Measurements from ENCODE around the gene TMEM174.

TMEM174 gene

GRCh38 chr5:73154208-73155006, 18.6 kb upstream of the TMEM174 start:
- DNase-seq, result no peak

- DNase-seq, result no peak
These were observed 17.4 kb upstream of the TMEM174 start for GRCh38 chr5:73155271-73156222.

GRCh38 chr5:73157414-73158303, 15.3 kb upstream of the TMEM174 start:
- no peak for DNase-seq

- no peak for DNase-seq
These were observed 14.7 kb upstream of the TMEM174 start for GRCh38 chr5:73158313-73158712.

GRCh38 chr5:73160239-73160671, 12.7 kb upstream of the TMEM174 start:
- no peak for DNase-seq

- DNase-seq, result no peak
These were observed 2.5 kb upstream of the TMEM174 start for GRCh38 chr5:73170522-73170921.

- DNase-seq, result no peak
These were observed 1.5 kb upstream of the TMEM174 start for GRCh38 chr5:73171495-73171894.

GRCh38 chr5:73174100-73174815, 1.3 kb downstream of the TMEM174 start:
- no peak for DNase-seq

GRCh38 chr5:73176250-73176649, 3.3 kb downstream of the TMEM174 start:
- no peak for DNase-seq

GRCh38 chr5:73178265-73178664, 5.3 kb downstream of the TMEM174 start:
- no peak for DNase-seq

GRCh38 chr5:73179730-73180129, 6.7 kb downstream of the TMEM174 start:
- no peak for DNase-seq

GRCh38 chr5:73180566-73180965, 7.6 kb downstream of the TMEM174 start:
- DNase-seq, result no peak

GRCh38 chr5:73182307-73182706, 9.3 kb downstream of the TMEM174 start:
- no peak for DNase-seq

- DNase-seq, result no peak
These were observed 10.0 kb downstream of the TMEM174 start for GRCh38 chr5:73183000-73183399.

GRCh38 chr5:73183481-73183891, 10.5 kb downstream of the TMEM174 start:
- DNase-seq, result no peak

- DNase-seq, result no peak
These were observed 14.0 kb downstream of the TMEM174 start for GRCh38 chr5:73186976-73187375.

GRCh38 chr5:73188764-73189531, 16.0 kb downstream of the TMEM174 start:
- no peak for DNase-seq

- no peak for DNase-seq
These were observed 16.9 kb downstream of the TMEM174 start for GRCh38 chr5:73189871-73190376.

- no peak for DNase-seq
These were observed 19.4 kb downstream of the TMEM174 start for GRCh38 chr5:73192370-73192769.

GRCh38 chr5:73193592-73193991, 20.6 kb downstream of the TMEM174 start:
- no peak for DNase-seq

- DNase-seq, result no peak
These were observed 23.2 kb downstream of the TMEM174 start for GRCh38 chr5:73196201-73196600.

Data from COR-L47 (cell line).